HepG2 (cell line): ENCODE results near the gene TSPAN15. TPM values are rescaled to one million over a fixed set of nuclear protein-coding genes. Genes with fewer than 3 reads are reported as not detected.
"Not testable (repeated sequence)": the region's sequence is repeated elsewhere in the genome, so short reads cannot be mapped to it uniquely, and the experiment has no call there.

Experiments
- ATAC-seq: fragments of 200-7000 bp; cut with Tn5 transposase; 3 replicates; pipeline ENCODE4 v1.9.1; 2020; ENCODE audit warnings: mild to moderate bottlenecking, moderate library complexity
- BruUV-seq: library from RNA; stranded (reverse); fragments of 400-500 nt; replicated peaks from 2 replicates; lab custom pipeline; 2021; lab: Mats Ljungman, UMichigan
- CTCF ChIA-PET: fragments of 300-600 bp; formaldehyde crosslinking; extraction: SDS; loops from one replicate; lab custom pipeline; 2021; ENCODE audit warnings: low total read pairs, inconsistent platforms, low intra/inter-chr PET ratio; lab: Yijun Ruan, JAX
- POLR2A ChIA-PET: fragments of 350-600 bp; sonication (Branson Sonifier 250); formaldehyde crosslinking; loops from one replicate; lab custom pipeline; 2020; ENCODE audit warnings: antibody characterized with exemption, inconsistent platforms; lab: Yijun Ruan, JAX
- DNase-seq: peaks from one replicate; pipeline ENCODE4 v3.0.0-alpha.2; 2015; ENCODE audit warnings: low spot score
- FAIRE-seq: peaks from 3 replicates; lab custom pipeline; 2011; peaks lifted over from hg19 to GRCh38; lab: Jason Lieb, UNC
- H2AFZ ChIP-seq: one replicate; pipeline ENCODE4 v1.6.1; 2011; ENCODE audit warnings: low read length, inconsistent platforms
- H3K27ac ChIP-seq: fragments of 300-600 bp; 3 replicates; pipeline ENCODE4 v1.8.0; 2011; ENCODE audit warnings: mixed run types, mild to moderate bottlenecking, mixed read lengths, low read length, inconsistent platforms; ENCODE audit not compliant: insufficient read depth; ENCODE audit errors: extremely low read length
- H3K27me3 ChIP-seq, 2 experiments: fragments of 200-600 bp in 1 of 2; 2 replicates in 1 of 2; 3 replicates in 1 of 2; pipeline versions ENCODE4 v1.6.0 to v1.8.0; 2011; ENCODE audit warnings: low read length in 2 of 2, mild to moderate bottlenecking in 2 of 2, moderate library complexity in 2 of 2, inconsistent platforms in 1 of 2; ENCODE audit not compliant: insufficient read depth in 2 of 2, control insufficient read depth in 1 of 2
- H3K36me3 ChIP-seq, 2 experiments: fragments of 200-600 bp in 1 of 2; replicated peaks in 1 of 2; 2 replicates in 1 of 2; 3 replicates in 1 of 2; pipeline versions ENCODE4 v1.5.1 to v1.8.0; 2011; ENCODE audit warnings: low read length in 2 of 2, inconsistent platforms in 1 of 2; ENCODE audit not compliant: insufficient read depth in 2 of 2, control insufficient read depth in 1 of 2
- H3K4me1 ChIP-seq: 2 replicates; pipeline ENCODE4 v1.5.1; 2012; ENCODE audit warnings: low read length, inconsistent platforms; ENCODE audit not compliant: insufficient read depth
- H3K4me2 ChIP-seq: 2 replicates; pipeline ENCODE4 v1.6.0; 2011; ENCODE audit warnings: low read depth, low read length, inconsistent platforms
- H3K4me3 ChIP-seq, 3 experiments: fragments of 200-600 bp in 1 of 3; sonication (generic), shearing (Covaris generic) in 1 of 3; replicated peaks in 1 of 3; 2 replicates each; pipeline ENCODE4 v1.5.1; 2011 to 2016; ENCODE audit warnings: low read length in 3 of 3, inconsistent platforms in 2 of 3, low read depth in 2 of 3, mild to moderate bottlenecking in 2 of 3, control low read depth in 1 of 3, mixed read lengths in 1 of 3; ENCODE audit not compliant: insufficient read depth in 1 of 3
- H3K79me2 ChIP-seq: one replicate; pipeline ENCODE4 v1.6.1; 2011; ENCODE audit warnings: low read length, inconsistent platforms; ENCODE audit not compliant: insufficient read depth
- H3K9ac ChIP-seq: 2 replicates; pipeline ENCODE4 v1.6.0; 2011; ENCODE audit warnings: mild to moderate bottlenecking, low read depth, low read length, inconsistent platforms; ENCODE audit not compliant: insufficient read depth
- H3K9me3 ChIP-seq: 2 replicates; pipeline ENCODE4 v1.5.1; 2012; ENCODE audit warnings: mild to moderate bottlenecking, low read length
- H4K20me1 ChIP-seq: 2 replicates; pipeline ENCODE4 v1.6.0; 2011; ENCODE audit warnings: inconsistent platforms, mild to moderate bottlenecking, low read length, moderate library complexity; ENCODE audit not compliant: insufficient read depth
- ATF7 ChIP-seq, 2 experiments: fragments of 450-650 bp in 1 of 2; sonication (generic) in 1 of 2; formaldehyde crosslinking in 1 of 2; IDR thresholded peaks; 2 replicates each; pipeline versions ENCODE4 v1.4.0 to v1.6.1; 2016 to 2020; ENCODE audit warnings: antibody characterized with exemption in 1 of 2, mild to moderate bottlenecking in 1 of 2, missing genetic modification reagents in 1 of 2
- CREB1 ChIP-seq, 2 experiments: fragments of 450-650 bp in 1 of 2; IDR thresholded peaks; 2 replicates each; pipeline ENCODE4 v1.6.1; 2016 to 2017; ENCODE audit warnings: control low read depth in 1 of 2, mild to moderate bottlenecking in 1 of 2, missing compliant biosample characterization in 1 of 2, missing genetic modification characterization in 1 of 2
- WGBS: methylation state at CpG from one replicate; pipeline ENCODE4 v1.1.6; 2017; ENCODE audit warnings: low lambda C conversion rate; 5-methylcytosine and 5-hydroxymethylcytosine counted together
- in situ Hi-C: cut with HindIII; loops from 2 replicates; pipeline ENCODE4 v1.10.0; 2017; ENCODE audit warnings: low pct_unique_long_range_greater_than_20kb; ENCODE audit not compliant: extremely low pct_ligation_motif_present
- intact Hi-C: fragments of 100-400 bp; cut with micrococcal nuclease; formaldehyde crosslinking; loops from one replicate; pipeline ENCODE4 v1.10.0; 2022; ENCODE audit not compliant: unreplicated experiment
- polyA plus RNA-seq, 8 experiments: library from polyadenylated mRNA; depleted of rRNA in 3 of 8; stranded (reverse) in 7 of 8; unstranded in 1 of 8; fragments of >200 nt; fragmentation: Illumina TruSeq in 4 of 8; extraction: Trizol in 4 of 8; gene quantifications; 2 replicates each; pipeline versions ENCODE4 v1.2.1 to v1.2.3, GENCODE V29; 2011 to 2016; ENCODE audit warnings: low read depth in 4 of 8, missing spikeins in 1 of 8, mixed read lengths in 1 of 8; ENCODE audit not compliant: insufficient read depth in 1 of 8
- total RNA-seq, 5 experiments: library from RNA; depleted of rRNA; stranded (reverse); fragments of >200 nt; fragmentation: Illumina TruSeq; extraction: Trizol; gene quantifications; 2 replicates each; pipeline ENCODE4 v1.2.3, GENCODE V29; 2016; ENCODE audit warnings: low read depth in 1 of 5

Gene TSPAN15
- total and polyA plus RNA-seq, 2 of the 13 experiments (the other 11 are each of a cell fraction or from before 2014, with no cell fraction given): 0.27 to 3.2 TPM

DNA sequence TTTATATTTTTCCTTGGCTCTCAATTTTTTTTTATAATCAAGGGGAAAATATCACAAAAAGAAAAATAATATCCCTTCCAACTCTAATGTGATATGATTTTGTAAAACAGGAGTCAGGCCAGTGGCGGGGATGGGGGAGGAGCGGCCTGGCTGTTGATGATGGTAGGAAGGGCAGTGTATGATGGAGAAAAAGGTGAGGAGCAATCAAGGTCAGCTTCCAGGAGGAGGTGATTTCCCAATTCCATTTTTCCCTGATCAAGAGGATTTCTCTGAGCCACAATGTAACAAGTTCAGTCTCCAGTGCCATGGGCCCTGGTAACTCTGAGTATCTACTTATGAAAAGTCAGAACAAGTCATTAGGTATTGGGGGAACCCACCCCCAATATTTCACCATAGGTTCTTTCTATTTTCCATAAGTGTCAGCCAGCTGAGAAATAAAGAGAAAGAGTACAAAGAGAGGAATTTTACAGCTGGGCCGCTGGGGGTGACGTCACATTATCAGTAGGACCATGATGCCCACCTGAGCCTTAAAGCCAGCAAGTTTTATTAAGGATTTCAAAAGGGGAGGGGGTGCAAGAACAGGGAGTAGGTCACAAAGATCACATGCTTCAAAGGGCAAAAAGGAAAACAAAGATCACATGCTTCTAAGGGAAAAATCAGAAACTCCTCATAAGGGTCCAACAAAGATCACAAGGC, 37.0 kb downstream of the TSPAN15 start:
- in situ Hi-C loops; H3K9ac ChIP-seq; H4K20me1 ChIP-seq; intact Hi-C loops; POLR2A ChIA-PET; CTCF ChIA-PET; H3K27ac ChIP-seq; H3K36me3 ChIP-seq; H3K27me3 ChIP-seq; H2AFZ ChIP-seq; H3K4me1 ChIP-seq; H3K4me3 ChIP-seq; BruUV-seq; H3K4me2 ChIP-seq; DNase-seq; H3K79me2 ChIP-seq; FAIRE-seq; TF ChIP-seq CREB1, ATF7 (CRISPR knock-in tag; IDR thresholded peaks at IDR 0.05): not testable (repeated sequence)
- H3K9me3 ChIP-seq: peaks cover 16% of the 10 kb centered on the region; the same call in 1 of the 2 replicates
- WGBS: 40% methylated on average over 4 of the region's 4 CpGs
- TF ChIP-seq CREB1 (IDR thresholded peaks at IDR 0.05) (peak; percentile 91), ATF7 (IDR thresholded peaks at IDR 0.05) (peak; percentile 90)
- TF ChIP-seq, all 625 proteins: peak for 2; not testable (repeated sequence) for 623
- not testable (repeated sequence) for ATAC-seq

DNA sequence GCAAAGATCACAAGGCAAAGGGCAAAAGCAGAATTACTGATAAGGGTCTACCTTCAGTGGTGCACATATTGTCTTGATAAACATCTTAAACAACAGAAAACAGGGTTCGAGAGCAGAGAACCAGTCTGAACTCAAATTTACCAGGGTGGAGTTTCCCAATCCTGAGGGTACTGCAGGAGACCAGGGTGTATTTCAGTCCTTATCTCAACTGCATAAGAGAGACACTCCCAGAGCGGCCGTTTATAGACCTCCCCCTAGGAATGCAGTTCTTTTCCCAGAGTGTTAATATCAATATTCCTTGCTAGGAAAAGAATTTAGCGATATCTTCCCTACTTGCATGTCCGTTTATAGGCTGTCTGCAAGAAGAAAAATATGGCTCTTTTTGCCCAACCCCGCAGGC, 37.6 kb downstream of the TSPAN15 start:
- H4K20me1 ChIP-seq, H3K9ac ChIP-seq, FAIRE-seq, H2AFZ ChIP-seq, in situ Hi-C loops, CTCF ChIA-PET, H3K27ac ChIP-seq, ATAC-seq, H3K4me3 ChIP-seq, H3K4me2 ChIP-seq, H3K79me2 ChIP-seq, DNase-seq, H3K4me1 ChIP-seq, H3K27me3 ChIP-seq, BruUV-seq, H3K36me3 ChIP-seq, POLR2A ChIA-PET, intact Hi-C loops: not testable (repeated sequence)
- 61% methylated on average over 6 of the region's 6 CpGs for WGBS
- peaks cover 16% of the 10 kb centered on the region; the same call in 1 of the 2 replicates for H3K9me3 ChIP-seq
